ENCODE results near the gene PTTG1IP. TPM values are rescaled to one million over a fixed set of nuclear protein-coding genes. Genes with fewer than 3 reads are reported as not detected.

The PTTG1IP gene
- total RNA-seq, 3 donors from 2014 or later (not counting 1 experiment from before 2014, with no cell fraction given) = 96.8 to 144 (median 126) TPM

DNA sequence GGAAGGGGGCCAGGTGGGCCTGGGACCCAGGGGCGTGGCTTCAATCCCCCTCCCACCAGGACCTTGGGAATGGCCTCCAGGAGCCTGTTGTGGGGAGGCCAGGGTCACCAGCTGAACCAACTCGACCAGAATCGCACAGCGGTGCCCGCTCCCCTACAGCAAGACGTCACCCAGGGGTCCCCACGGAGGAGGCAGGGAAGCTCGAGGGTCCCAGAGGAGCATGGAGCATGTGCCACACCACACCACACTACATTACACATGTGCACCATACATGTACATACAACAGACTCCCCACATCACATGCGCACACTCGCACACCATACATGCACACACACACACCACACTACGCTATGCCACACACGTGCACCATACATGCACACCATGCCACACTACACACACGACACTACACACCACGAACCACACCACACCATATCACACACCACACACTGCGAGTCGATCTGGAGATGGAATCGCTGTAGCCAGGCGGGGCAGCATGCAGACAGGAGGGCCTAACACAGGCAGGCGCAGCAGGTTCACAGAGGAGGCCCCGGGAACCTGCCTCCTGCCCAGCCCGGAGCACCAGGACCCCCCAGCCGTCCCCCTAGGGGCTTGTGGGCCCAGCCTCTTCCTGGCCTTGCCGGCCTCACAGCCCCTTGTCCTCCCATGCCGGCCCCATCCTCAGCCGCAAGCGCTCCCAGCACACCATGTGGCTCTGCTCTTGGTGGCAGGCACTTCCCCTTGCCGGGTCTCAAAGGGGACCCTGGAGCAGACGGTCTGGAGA, 46.6 kb upstream of the PTTG1IP start:
- peaks cover 27% of the 10 kb centered on the region for H3K36me3 ChIP-seq (ENCODE audit: control insufficient read depth, insufficient read depth, low read length)
- H3K9me3 Mint-ChIP-seq = no peaks in the 10 kb centered on the region
- H3K4me1 ChIP-seq (ENCODE audit: control insufficient read depth, insufficient read depth, low read length) = peaks cover 78% of the 10 kb centered on the region
- peak overlapping the region; percentile 92 for H3K4me3 Mint-ChIP-seq
- 11% methylated on average over 27 of the region's 28 CpGs for WGBS (ENCODE audit: insufficient coverage)
- H3K27ac Mint-ChIP-seq = peak overlapping the region; percentile 92 to 98
- DNase-seq (peak in 1 of 2 donors; percentile 48), ATAC-seq (peak; percentile 17 to 44 (median 26))
- TF ChIP-seq, protein P1, sequence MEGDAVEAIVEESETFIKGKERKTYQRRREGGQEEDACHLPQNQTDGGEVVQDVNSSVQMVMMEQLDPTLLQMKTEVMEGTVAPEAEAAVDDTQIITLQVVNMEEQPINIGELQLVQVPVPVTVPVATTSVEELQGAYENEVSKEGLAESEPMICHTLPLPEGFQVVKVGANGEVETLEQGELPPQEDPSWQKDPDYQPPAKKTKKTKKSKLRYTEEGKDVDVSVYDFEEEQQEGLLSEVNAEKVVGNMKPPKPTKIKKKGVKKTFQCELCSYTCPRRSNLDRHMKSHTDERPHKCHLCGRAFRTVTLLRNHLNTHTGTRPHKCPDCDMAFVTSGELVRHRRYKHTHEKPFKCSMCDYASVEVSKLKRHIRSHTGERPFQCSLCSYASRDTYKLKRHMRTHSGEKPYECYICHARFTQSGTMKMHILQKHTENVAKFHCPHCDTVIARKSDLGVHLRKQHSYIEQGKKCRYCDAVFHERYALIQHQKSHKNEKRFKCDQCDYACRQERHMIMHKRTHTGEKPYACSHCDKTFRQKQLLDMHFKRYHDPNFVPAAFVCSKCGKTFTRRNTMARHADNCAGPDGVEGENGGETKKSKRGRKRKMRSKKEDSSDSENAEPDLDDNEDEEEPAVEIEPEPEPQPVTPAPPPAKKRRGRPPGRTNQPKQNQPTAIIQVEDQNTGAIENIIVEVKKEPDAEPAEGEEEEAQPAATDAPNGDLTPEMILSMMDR (IDR thresholded peaks at IDR 0.05) = no peak
- H3K9me3 ChIP-seq (ENCODE audit: control insufficient read depth, insufficient read depth, low read length) = no peaks in the 10 kb centered on the region
- no peaks in the 10 kb centered on the region for H3K27me3 ChIP-seq (ENCODE audit: control insufficient read depth, insufficient read depth, low read length)
- peak overlapping the region; percentile 78 for H3K27ac ChIP-seq (ENCODE audit: low read length)
- no peaks in the 10 kb centered on the region for H3K36me3 Mint-ChIP-seq
- intact Hi-C loops (cut with micrococcal nuclease) = loop anchor here (10.0 kb wide), 1 partner anchor 545 kb away; no protein-coding TSS in a partner anchor
- peaks cover 80 to 96% of the 10 kb centered on the region in 2 donors for H3K4me1 Mint-ChIP-seq
- peak overlapping the region; percentile 99 for H3K4me3 ChIP-seq (ENCODE audit: low read length)
- no peaks in the 10 kb centered on the region for H3K27me3 Mint-ChIP-seq (ENCODE audit: low read depth in 2 of 2)

DNA sequence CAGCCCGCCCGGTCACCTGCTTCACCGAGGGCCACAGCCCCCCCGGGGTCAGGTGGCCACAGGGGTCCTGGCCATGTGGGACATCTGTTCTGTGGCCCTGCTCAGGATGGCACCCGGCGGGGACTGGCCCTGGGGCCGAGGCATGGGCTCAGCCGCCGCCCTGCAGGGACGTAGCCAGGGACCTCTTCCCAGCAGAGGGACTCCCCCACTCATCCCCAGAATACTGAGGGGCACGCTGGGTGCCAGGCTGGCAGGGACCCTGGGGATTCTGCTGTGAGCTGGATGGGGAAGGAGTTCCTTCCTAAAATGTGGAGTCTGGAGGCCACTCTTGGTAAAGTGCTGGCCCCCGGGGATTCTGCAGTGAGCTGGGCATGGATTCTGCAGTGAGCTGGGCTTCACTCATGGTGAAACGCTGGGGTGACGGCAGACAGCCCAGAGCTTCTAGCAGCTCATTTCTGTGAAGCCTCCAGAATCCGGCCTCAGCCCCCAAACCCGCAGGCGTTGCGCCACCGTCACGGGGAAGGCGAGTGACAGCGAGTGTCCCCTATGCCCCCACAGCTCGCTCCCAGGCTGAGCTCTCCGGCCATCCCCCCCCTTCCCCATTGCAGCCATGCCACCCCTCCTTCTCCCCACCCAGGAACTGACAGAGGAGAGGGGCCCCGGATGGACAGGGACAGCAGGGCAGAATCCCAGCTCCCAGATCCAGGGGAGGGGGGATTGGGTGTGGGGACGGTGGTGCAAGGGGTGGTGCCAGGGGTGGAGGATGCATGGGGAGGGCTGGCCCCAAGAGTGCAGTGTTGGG, 45.8 kb upstream of the PTTG1IP start:
- DNase-seq (peak; percentile 47 to 61), ATAC-seq (peak; percentile 48 to 68 (median 50))
- Mint-ChIP-seq H3K4me3 (peak overlapping the region; percentile 92), H3K27me3 (ENCODE audit: low read depth in 2 of 2) (no peaks in the 10 kb centered on the region), H3K9me3 (no peaks in the 10 kb centered on the region), H3K36me3 (no peaks in the 10 kb centered on the region), H3K4me1 (peaks cover 79 to 95% of the 10 kb centered on the region in 2 donors), H3K27ac (peak overlapping the region; percentile 92 to 98)
- intact Hi-C loops (cut with micrococcal nuclease) = no loop called here
- Histone ChIP-seq H3K4me1 (ENCODE audit: control insufficient read depth, insufficient read depth, low read length) (peaks cover 80% of the 10 kb centered on the region), H3K9me3 (ENCODE audit: control insufficient read depth, insufficient read depth, low read length) (no peaks in the 10 kb centered on the region), H3K27me3 (ENCODE audit: control insufficient read depth, insufficient read depth, low read length) (no peaks in the 10 kb centered on the region), H3K36me3 (ENCODE audit: control insufficient read depth, insufficient read depth, low read length) (peaks cover 27% of the 10 kb centered on the region), H3K27ac (ENCODE audit: low read length) (peak overlapping the region; percentile 78), H3K4me3 (ENCODE audit: low read length) (peak overlapping the region; percentile 99)
- TF ChIP-seq, protein P1 (IDR thresholded peaks at IDR 0.05) = no peak
- 12% methylated on average over 19 of the region's 26 CpGs for WGBS (ENCODE audit: insufficient coverage)

DNA sequence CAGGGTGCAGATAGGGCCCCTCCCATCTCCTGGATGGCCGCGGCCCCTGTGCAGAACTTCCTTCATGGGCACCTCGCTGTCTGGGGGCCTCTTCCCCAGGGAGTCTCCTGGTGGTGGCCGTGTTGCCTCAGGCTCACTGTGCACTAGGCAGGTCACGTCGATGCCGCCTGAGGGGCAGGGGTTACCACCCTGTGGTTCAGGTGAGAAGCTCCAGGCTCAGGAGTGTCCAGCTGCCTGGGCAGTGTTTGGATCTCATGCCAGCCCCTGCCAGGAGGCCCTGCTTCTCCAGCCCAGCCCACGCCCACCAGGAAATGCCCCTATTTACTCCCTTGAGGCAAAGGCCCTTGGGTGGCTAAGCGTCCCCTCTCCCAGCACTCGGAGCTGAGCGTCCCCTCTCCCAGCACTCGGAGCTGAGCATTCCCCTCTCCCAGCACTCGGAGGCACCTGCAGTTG, 45.1 kb upstream of the PTTG1IP start:
- Histone ChIP-seq H3K27ac (ENCODE audit: low read length) (peak overlapping the region; percentile 78), H3K27me3 (ENCODE audit: control insufficient read depth, insufficient read depth, low read length) (no peaks in the 10 kb centered on the region), H3K36me3 (ENCODE audit: control insufficient read depth, insufficient read depth, low read length) (peaks cover 27% of the 10 kb centered on the region), H3K4me3 (ENCODE audit: low read length) (peak overlapping the region; percentile 99), H3K4me1 (ENCODE audit: control insufficient read depth, insufficient read depth, low read length) (peaks cover 81% of the 10 kb centered on the region), H3K9me3 (ENCODE audit: control insufficient read depth, insufficient read depth, low read length) (no peaks in the 10 kb centered on the region)
- DNase-seq (no peak), ATAC-seq (no peak)
- Mint-ChIP-seq H3K4me3 (peak overlapping the region; percentile 92), H3K27ac (peak overlapping the region; percentile 92 to 98), H3K4me1 (peaks cover 78 to 95% of the 10 kb centered on the region in 2 donors), H3K9me3 (no peaks in the 10 kb centered on the region), H3K27me3 (ENCODE audit: low read depth in 2 of 2) (no peaks in the 10 kb centered on the region), H3K36me3 (no peaks in the 10 kb centered on the region)
- TF ChIP-seq, protein P1 (IDR thresholded peaks at IDR 0.05) = no peak
- WGBS (ENCODE audit: insufficient coverage) = 35% methylated on average over 13 of the region's 13 CpGs
- intact Hi-C loops (cut with micrococcal nuclease) = no loop called here

All from natural killer cell (primary cell).